Measurements from ENCODE around the gene MYO5B.

DNA sequence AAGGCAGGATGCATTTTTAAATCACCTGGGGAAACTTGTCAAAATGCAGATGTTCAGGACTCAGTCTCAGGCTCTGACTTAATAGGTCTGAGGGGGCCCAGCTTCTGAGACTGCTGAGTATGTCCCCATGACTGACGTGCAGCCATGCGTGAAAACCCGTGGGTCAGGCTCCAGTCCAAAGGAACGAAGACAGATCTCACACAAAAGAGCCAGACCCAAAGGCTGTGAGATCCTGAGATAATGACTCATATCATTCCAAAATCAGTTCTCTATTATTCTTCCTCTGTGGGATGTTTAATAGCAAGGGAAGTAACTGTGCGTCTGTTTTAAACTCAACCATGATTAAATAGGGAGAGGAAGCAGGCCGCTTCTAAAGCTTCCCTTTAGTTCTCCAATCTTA lies 274.2 kb downstream of the MYO5B start:
- TF ChIP-seq CTCF (IDR thresholded peaks at IDR 0.05) (no peak), POLR2A (IDR thresholded peaks at IDR 0.05) (no peak)

Measured in lower leg skin (tissue), 3 donors.